SIG-M5 treated with dmso at 0.1 percent for 504 hours (cell line): ENCODE results near the gene DNAH17.
"Not testable (repeated sequence)": the region's sequence is repeated elsewhere in the genome, so short reads cannot be mapped to it uniquely, and the experiment has no call there.

Experiments
- DNase-seq: peaks from one replicate; lab custom pipeline; 2025; ENCODE audit not compliant: unreplicated experiment; lab: John Stamatoyannopoulos, UW

The DNAH17 gene

GRCh38 chr17:78478757-78479297 is 98.4 kb downstream of the DNAH17 start:
- DNase-seq = no peak

GRCh38 chr17:78477913-78478756 is 99.1 kb downstream of the DNAH17 start:
- DNase-seq = no peak

GRCh38 chr17:78476973-78477372 is 100.2 kb downstream of the DNAH17 start:
- no peak for DNase-seq

DNA sequence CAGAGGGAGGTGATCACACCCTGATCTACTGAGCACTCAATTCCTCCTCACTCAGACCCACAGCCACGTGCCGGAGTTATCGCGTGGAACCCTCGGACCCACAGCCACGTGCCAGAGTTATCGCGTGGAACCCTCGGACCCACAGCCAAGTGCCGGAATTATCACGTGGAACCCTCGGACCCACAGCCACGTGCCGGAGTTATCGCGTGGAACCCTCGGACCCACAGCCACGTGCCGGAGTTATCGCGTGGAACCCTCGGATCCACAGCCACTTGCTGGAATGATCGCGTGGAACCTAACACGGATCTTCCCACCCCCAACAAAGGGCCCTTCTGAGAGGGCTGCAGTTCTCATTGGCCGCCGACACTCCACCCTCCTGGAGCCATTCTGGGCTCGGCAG is 101.0 kb downstream of the DNAH17 start:
- DNase-seq = no peak

GRCh38 chr17:78475211-78475610 is 102.0 kb downstream of the DNAH17 start:
- no peak for DNase-seq

GRCh38 chr17:78474614-78475146 is 102.5 kb downstream of the DNAH17 start:
- DNase-seq = no peak

DNA sequence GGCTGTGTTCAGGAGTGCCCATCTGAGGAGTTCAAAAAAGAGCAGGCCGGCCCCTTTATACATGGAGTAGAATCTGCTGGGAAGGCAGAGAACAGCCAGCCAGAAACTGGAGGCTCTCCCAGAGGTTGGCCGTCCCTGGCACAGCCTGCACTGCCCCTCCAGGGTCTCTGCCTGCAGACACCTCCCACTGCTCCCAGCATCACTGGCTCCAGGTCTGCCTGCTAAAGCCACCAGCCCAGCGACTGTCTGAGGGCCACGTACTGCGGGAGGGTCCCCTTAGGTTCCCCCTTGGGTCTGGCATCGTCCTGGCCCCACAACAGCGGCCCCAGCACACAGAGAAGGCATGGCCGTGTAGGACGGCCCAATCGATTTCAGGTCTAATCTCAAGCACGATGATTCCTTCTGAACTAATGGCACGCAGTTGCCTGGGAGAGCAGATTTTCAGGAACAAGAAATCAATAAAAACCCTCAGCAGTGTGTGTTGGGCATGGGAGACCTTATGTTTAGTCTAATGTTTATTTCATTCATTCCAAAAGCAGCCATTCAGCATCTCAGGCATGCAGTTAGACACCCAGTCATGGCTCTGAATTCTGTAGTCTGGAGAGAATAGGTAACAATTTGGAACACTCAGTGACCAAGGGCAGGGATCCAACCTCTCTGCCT is 103.1 kb downstream of the DNAH17 start:
- no peak for DNase-seq

- no peak for DNase-seq
Measured at GRCh38 chr17:78472035-78472905, 104.9 kb downstream of the DNAH17 start.

DNA sequence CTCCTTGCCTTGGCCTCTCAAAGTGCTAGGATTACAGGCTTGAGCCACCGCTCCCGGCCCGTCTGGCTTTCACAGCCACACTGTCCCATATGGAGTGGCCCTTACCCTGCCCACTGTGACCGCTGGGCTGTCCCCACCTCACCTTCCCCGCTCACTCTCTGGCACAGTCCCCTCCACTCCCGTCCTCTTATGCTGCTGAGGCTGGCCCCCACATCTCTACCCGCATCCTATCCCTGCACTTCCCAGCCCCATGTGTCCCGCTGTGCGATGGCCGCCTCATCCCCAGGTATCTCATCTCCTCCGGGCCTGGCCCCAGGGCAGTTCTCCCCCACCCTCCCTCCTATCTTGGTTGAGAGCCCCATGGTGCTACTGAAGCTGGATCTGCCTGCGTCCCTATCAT is 105.6 kb downstream of the DNAH17 start:
- no peak for DNase-seq

DNA sequence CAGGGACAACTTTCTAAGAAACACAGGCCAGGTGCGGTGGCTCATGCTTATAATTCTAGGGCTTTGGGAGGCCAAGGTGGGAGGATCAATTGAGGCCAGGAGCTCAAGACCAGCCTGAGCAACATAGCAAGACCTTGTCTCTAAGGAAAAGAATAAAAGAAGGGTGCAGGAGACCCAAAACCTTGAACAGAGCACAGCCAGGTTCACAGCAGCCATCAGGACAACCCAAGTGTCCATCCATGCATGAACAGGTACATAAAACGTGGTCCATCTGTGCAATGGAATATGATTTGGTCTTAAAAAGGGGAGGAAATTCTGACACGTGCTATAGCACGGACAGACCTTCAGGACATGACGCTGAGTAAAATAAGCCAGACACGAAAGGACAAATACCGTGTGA is 107.8 kb downstream of the DNAH17 start:
- no peak for DNase-seq

GRCh38 chr17:78468366-78468765 is 108.8 kb downstream of the DNAH17 start:
- no peak for DNase-seq

DNA sequence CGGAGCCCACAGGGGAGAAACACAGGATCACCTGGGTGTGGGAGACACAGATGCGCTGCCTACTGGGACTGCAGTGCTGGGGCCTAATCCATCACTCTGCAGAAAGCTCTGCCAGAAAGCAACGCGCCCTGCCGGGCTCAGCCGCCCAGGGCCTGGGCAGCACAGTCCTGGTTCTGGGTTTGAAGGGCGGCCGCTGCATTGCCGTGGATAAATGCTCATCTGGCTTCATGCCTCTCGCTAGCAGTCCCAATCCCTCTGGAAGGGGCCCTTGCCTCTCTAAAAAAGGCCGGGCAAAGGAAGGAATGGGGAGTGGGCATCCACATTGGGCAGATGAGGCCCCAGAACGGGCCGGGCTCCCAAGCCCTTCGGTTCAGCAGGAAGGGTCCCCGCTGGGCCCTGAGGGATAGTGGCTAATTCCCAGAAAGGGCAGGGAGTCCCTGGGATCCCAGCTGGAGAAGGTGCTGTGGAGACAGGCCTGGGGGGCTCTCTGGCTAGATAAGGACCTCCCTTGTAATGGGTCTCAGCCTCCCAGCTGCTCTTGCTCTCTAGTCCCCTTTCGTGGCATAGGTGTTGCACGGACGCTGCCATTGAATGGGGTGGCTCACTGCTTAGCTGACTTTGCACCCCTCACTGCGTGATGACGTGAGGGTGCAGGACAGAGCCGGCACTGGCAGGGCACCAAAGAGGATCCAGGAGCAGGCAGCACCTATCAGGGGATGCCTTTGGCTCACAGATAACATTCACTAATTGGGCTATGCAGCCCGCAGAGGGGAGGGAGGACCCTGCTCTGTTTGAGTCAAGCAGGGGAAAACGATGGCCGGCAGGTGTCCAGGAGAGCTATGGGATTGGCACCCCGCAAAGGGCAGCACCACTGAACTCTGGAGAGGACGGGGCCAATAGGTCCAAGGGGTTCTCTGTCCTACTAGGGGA is 110.1 kb downstream of the DNAH17 start:
- no peak for DNase-seq

DNA sequence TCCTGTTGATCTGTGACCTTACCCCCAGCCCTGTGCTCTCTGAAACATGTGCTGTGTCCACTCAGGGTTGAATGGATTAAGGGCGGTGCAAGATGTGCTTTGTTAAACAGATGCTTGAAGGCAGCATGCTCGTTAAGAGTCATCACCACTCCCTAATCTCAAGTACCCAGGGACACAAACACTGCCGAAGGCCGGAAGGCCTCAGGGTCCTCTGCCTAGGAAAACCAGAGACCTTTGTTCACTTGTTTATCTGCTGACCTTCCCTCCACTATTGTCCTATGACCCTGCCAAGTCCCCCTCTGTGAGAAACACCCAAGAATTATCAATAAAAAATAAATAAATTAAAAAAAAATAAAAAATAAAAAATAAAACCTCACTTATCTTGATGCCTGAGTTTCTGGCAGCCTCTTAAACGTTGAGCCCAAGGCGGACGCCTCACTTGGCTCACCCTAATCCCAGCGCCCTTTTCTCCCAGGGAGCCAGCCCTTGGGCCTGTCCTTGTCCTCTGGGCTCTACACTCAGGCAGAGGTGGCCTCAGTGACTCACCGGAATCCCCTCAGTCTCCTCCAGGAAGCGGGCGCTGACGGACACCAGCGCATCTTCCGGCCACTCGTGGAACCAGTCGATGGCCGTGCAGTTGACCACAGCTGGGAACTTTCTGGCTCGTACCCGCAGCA is 110.9 kb downstream of the DNAH17 start:
- not testable (repeated sequence) for DNase-seq

DNA sequence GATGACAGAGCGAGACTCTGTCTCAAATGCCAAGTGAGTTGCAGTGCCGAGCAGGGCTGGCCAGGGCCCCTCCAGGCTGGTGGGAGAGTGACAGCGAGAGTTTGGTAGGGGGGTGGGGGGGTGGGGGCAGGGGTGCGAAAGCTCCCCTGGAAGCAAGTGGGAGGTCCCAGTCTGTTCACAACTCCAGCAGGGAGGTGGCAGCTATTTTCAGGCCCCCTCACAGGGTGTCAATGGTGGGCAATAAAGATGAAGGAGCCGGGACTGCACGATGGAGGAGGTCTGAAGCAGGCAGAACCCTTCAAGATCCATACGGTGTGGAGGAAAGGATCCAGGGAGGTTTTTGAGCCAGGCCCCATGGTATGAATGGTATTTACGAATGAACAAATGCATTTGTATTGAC is 115.0 kb downstream of the DNAH17 start:
- no peak for DNase-seq

DNA sequence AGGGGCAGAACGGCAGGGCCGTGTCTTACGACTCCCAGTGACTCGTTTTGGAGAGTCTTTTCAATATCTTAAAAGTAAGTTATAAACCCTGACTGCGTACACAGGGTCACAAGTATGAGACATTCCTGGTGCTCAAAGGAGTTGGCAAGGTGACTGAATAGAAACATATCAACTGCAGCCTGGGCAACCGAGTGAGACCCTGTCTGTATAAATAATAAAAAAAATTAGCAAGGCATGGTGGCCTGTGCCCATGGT is 115.5 kb downstream of the DNAH17 start:
- no peak for DNase-seq

- no peak for DNase-seq
Measured at GRCh38 chr17:78460951-78461798, 116.0 kb downstream of the DNAH17 start.

DNA sequence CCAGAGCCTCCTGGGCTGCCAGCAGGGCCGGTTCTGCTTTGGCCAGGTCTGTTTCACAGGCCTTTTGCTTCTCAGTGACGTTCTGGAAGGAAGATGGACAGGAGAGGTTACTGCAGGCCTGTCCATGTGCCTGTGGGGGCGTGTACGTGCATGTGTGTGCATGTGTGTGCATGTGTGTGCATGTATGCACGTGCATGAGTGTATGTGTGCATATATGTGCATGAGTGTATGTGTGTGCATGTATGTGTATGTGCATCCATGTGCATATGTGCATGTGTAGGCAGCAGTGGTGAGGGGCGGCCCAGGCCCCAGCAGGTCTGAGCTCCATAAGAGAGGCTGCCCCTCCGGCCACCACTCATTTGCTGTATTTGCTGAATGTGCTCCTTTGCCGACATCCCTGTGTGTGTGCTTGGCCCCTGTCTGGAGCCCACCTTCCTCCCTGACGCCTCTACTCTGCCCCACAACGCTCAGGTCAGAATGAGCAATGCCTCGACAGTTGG is 117.0 kb downstream of the DNAH17 start:
- DNase-seq = no peak

DNA sequence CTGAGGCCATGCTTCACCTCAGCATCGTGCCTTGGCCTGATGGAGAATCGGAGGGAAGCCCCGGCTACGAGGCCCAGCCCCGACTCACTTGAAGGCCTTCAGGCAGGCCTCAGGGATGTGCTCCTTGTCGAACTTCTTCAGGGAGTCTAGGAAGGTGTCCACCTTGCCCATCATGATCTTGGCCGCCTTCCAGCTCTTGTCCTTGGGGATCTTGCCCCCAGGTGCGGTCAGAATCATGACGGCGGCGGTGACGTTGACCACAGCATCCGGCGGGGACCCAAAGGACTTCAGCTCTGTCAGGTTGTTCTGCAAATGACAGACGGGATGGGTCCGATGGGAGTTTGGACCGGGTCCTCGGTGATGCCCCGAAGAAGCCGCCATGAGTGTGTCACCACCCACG is 117.5 kb downstream of the DNAH17 start:
- DNase-seq = no peak
